ENCODE data around the gene CCDC138.

CCDC138 gene

DNA sequence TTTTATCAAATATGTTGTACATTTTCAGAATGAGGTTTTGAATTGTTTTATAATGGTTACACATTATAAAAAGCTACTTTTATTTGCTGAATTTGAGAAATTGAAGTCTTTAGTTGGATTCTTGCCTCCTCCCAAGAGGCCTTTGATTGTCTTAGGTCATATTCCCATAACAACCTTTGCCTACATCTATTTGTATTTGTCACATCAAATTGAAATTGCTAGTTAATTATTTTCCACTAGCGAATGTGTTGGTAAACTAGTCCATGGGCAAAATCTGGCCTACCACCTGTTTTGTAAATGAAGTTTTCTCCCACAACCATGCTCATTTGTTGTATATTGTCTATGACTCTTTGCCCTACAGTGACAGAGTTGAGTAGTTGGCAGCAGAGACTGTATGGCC is 60.4 kb downstream of the CCDC138 start:
- TF ChIP-seq, protein P1, sequence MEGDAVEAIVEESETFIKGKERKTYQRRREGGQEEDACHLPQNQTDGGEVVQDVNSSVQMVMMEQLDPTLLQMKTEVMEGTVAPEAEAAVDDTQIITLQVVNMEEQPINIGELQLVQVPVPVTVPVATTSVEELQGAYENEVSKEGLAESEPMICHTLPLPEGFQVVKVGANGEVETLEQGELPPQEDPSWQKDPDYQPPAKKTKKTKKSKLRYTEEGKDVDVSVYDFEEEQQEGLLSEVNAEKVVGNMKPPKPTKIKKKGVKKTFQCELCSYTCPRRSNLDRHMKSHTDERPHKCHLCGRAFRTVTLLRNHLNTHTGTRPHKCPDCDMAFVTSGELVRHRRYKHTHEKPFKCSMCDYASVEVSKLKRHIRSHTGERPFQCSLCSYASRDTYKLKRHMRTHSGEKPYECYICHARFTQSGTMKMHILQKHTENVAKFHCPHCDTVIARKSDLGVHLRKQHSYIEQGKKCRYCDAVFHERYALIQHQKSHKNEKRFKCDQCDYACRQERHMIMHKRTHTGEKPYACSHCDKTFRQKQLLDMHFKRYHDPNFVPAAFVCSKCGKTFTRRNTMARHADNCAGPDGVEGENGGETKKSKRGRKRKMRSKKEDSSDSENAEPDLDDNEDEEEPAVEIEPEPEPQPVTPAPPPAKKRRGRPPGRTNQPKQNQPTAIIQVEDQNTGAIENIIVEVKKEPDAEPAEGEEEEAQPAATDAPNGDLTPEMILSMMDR (IDR thresholded peaks at IDR 0.05; ENCODE audit: borderline replicate concordance, insufficient read depth, low read depth, low read length), result no peak
- no peak overlapping the region for H3K4me3 ChIP-seq (ENCODE audit: low read depth, low read length)

DNA sequence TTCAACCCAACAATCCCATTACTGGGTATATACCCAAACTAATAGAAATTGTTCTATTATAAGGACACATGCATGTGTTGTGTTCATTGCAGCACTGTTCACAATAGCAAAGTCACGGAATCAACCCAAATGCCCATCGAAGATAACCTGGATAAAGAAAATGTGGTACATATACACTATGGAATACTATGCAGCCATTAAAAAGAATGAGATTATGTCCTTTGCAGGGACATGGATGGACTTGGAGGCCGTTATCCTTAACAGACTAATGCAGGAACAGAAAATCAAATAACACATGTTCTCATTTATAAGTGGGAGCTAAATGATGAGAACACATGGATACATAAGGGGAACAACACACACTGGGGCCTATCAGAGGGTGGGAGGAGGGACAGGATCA is 65.8 kb downstream of the CCDC138 start:
- no peak overlapping the region for H3K4me3 ChIP-seq (ENCODE audit: low read depth, low read length)
- TF ChIP-seq, protein P1 (IDR thresholded peaks at IDR 0.05; ENCODE audit: borderline replicate concordance, insufficient read depth, low read depth, low read length), result no peak

DNA sequence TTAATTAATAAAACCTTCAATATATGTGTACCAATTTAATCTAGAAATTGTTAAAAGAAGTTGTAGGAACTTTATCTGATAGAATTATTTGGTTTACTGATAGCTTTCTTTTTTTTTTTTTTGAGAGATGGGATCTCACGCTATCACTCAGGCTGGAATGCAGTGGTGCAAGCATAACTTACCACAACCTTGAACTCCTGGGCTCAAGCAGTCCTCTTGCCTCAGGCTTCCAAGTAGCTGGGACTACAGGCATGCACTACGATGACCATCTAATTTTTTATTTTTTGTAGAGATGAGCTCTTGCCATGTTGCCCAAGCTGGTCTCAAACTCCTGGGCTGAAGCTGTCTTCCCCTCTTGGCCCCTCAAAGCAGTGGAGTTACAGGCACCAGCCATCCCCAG is 66.8 kb downstream of the CCDC138 start:
- no peak overlapping the region for H3K4me3 ChIP-seq (ENCODE audit: low read depth, low read length)
- TF ChIP-seq, protein P1 (IDR thresholded peaks at IDR 0.05; ENCODE audit: borderline replicate concordance, insufficient read depth, low read depth, low read length), result no peak

DNA sequence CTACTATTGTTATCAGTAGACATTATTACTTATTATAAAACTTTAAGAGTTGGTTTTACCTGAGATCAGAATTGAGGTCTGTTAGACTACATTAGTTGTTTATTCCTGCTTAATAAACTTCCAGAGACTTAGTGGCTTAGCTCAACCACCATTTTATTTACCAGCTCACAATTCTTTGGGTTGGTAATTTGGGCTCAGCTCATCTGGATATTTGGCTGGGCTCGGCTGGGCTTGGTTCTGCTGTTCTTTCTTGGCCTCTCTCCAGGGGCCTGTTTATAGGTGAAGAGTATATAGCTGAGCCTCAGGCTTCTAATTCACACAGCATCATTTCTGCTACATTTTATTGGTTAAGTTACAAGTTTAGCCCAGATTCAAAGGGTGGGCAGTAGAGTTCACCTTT is 67.9 kb downstream of the CCDC138 start:
- no peak overlapping the region for H3K4me3 ChIP-seq (ENCODE audit: low read depth, low read length)
- TF ChIP-seq, protein P1 (IDR thresholded peaks at IDR 0.05; ENCODE audit: borderline replicate concordance, insufficient read depth, low read depth, low read length), result no peak

DNA sequence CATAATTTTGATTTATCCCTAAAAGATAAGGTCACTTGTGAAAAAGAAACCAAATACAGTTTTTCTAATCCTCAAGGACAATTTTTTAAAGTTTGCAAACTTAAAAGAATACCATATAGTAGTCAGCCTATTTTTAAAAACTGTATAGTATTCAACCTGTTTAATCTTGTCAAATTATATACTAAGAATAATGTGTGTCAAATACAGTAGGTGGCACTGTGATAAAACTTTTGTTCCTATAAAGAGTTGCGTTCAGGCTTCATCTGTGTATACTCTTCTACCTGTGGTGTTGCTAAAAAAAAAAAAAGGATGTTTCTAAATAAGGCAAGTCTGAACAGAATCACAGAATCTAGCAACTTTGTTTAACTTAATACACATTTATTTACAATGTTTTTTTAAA is 68.6 kb downstream of the CCDC138 start:
- H3K4me3 ChIP-seq (ENCODE audit: low read depth, low read length), result no peak overlapping the region
- TF ChIP-seq, protein P1 (IDR thresholded peaks at IDR 0.05; ENCODE audit: borderline replicate concordance, insufficient read depth, low read depth, low read length), result no peak

DNA sequence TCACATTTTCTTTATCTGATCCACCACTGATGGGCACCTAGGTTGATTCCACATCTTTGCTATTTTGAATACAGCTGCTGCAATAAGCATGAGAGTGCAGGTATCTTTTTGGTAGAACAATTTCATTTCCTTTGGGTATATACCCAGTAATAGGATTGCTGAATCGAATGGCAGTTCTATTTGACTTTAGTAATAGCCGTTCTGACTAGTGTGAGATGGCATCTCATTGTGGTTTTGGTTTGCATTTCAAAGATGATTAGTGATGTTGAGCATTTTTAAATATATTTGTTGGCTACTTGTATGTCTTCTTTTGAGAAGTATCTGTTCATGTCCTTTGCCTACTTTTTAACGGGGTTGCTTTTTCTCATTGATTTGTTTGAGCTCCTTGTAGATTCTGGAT is 72.3 kb downstream of the CCDC138 start:
- TF ChIP-seq, protein P1 (IDR thresholded peaks at IDR 0.05; ENCODE audit: borderline replicate concordance, insufficient read depth, low read depth, low read length), result no peak
- no peak overlapping the region for H3K4me3 ChIP-seq (ENCODE audit: low read depth, low read length)

DNA sequence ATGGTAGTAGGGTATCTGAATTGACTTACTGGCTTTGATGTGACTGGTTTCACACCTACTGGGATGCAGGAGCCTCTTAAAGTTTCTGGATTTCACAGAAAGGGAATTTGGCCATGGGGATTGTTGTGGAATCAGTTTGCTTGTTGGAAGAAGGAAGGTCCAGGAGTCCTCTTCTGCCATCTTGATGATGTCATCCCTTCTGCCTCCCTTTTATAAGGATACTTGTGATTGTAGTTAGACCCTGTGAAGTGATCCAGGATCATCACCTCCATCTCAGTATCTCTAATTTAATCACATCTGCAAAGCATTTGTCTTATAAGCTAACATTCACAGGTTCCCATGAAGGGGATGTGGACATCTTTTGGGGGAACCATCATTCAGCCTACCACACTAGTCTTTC is 79.5 kb downstream of the CCDC138 start:
- H3K4me3 ChIP-seq (ENCODE audit: low read depth, low read length), result no peak overlapping the region
- TF ChIP-seq, protein P1 (IDR thresholded peaks at IDR 0.05; ENCODE audit: borderline replicate concordance, insufficient read depth, low read depth, low read length), result no peak

Measured in GM12875 (cell line).